ENCODE measurements around the gene ENTHD1.

The ENTHD1 gene, protein sequence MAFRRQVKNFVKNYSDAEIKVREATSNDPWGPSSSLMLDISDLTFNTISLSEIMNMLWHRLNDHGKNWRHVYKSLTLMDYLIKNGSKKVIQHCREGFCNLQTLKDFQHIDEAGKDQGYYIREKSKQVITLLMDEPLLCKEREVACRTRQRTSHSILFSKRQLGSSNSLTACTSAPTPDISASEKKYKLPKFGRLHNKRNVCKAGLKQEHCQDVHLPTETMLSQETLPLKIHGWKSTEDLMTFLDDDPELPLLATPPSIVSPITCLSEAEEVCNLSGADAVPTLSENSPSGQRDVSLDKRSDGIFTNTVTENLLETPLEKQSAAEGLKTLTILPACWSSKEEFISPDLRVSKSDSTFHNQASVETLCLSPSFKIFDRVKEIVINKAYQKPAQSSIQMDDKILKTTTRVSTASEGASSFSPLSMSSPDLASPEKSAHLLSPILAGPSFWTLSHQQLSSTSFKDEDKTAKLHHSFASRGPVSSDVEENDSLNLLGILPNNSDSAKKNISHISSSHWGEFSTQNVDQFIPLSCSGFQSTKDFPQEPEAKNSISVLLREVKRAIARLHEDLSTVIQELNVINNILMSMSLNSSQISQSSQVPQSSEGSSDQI

GRCh38 chr22:39893526-39893925, at the start of gene ENTHD1:
TSS of gene ENTHD1 (minus strand) at chr22:39893760. CDS start at chr22:39887748, 6,012 bp downstream.
- no peaks in the 10 kb centered on the region for H3K36me3 ChIP-seq (ENCODE audit: control insufficient read depth, insufficient read depth, low read length)
- H3K27me3 ChIP-seq (replicated peaks; ENCODE audit: control insufficient read depth, insufficient read depth, low read length): no peaks in the 10 kb centered on the region
- TF ChIP-seq, protein P1, sequence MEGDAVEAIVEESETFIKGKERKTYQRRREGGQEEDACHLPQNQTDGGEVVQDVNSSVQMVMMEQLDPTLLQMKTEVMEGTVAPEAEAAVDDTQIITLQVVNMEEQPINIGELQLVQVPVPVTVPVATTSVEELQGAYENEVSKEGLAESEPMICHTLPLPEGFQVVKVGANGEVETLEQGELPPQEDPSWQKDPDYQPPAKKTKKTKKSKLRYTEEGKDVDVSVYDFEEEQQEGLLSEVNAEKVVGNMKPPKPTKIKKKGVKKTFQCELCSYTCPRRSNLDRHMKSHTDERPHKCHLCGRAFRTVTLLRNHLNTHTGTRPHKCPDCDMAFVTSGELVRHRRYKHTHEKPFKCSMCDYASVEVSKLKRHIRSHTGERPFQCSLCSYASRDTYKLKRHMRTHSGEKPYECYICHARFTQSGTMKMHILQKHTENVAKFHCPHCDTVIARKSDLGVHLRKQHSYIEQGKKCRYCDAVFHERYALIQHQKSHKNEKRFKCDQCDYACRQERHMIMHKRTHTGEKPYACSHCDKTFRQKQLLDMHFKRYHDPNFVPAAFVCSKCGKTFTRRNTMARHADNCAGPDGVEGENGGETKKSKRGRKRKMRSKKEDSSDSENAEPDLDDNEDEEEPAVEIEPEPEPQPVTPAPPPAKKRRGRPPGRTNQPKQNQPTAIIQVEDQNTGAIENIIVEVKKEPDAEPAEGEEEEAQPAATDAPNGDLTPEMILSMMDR (IDR thresholded peaks at IDR 0.05; ENCODE audit: insufficient read depth, low read length, poor library complexity, severe bottlenecking): no peak
- no peak within 1 kb of the TSS for H3K4me3 ChIP-seq (replicated peaks; ENCODE audit: low read depth, low read length)
- no peak for DNase-seq (ENCODE audit: extremely low read depth, insufficient read length)

- Histone ChIP-seq H3K27me3 (replicated peaks; ENCODE audit: control insufficient read depth, insufficient read depth, low read length) (no peaks in the 10 kb centered on the region), H3K4me3 (replicated peaks; ENCODE audit: low read depth, low read length) (no peak overlapping the region), H3K36me3 (ENCODE audit: control insufficient read depth, insufficient read depth, low read length) (no peaks in the 10 kb centered on the region)
- no peak for DNase-seq (ENCODE audit: extremely low read depth, insufficient read length)
- TF ChIP-seq, protein P1 (IDR thresholded peaks at IDR 0.05; ENCODE audit: insufficient read depth, low read length, poor library complexity, severe bottlenecking): peak; percentile 35
These were observed 49.8 kb upstream of the ENTHD1 start for GRCh38 chr22:39943337-39943736.

DNA sequence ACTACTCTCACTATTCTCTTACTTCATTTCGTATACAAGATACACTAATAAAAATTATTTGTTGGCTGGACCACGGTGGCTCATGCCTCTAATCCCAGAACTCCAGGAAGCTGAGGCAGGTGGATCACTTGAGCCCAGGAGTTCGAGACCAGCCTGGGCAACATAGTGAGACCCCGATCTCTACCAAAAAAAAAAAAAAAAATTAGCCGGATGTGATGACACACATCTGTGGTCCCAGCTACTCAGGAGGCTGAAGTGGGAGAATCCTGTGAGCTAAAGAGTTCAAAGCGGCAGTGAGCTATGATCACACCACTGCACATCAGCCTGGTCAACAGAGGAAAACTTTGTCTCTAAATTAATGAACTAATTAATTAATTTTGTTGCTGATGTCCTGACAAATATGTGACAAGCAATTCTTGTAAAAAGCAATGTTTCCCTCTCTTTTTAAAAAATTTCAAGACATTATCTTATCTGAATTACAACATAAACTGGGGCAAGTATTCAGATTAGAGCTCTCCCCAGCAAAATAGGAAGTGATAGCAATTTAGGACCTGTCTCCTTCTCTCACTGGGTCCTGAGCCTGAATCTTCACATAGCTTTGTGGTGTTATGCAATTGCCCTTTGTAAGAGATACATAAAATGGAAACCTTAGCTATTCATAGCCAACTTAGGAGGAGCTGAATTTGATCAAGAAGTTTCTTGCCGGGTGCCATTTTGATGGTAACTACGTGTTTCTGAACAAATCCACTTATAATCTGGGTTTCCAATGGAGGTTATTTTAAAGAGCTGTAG, 49.1 kb upstream of the ENTHD1 start:
- no peak overlapping the region for H3K4me3 ChIP-seq (replicated peaks; ENCODE audit: low read depth, low read length)
- no peaks in the 10 kb centered on the region for H3K27me3 ChIP-seq (replicated peaks; ENCODE audit: control insufficient read depth, insufficient read depth, low read length)
- no peaks in the 10 kb centered on the region for H3K36me3 ChIP-seq (ENCODE audit: control insufficient read depth, insufficient read depth, low read length)
- TF ChIP-seq, protein P1 (IDR thresholded peaks at IDR 0.05; ENCODE audit: insufficient read depth, low read length, poor library complexity, severe bottlenecking): no peak
- no peak for DNase-seq (ENCODE audit: extremely low read depth, insufficient read length)

GRCh38 chr22:39941601-39942000, 48.0 kb upstream of the ENTHD1 start:
- H3K27me3 ChIP-seq (replicated peaks; ENCODE audit: control insufficient read depth, insufficient read depth, low read length): no peaks in the 10 kb centered on the region
- DNase-seq (ENCODE audit: extremely low read depth, insufficient read length): no peak

DNA sequence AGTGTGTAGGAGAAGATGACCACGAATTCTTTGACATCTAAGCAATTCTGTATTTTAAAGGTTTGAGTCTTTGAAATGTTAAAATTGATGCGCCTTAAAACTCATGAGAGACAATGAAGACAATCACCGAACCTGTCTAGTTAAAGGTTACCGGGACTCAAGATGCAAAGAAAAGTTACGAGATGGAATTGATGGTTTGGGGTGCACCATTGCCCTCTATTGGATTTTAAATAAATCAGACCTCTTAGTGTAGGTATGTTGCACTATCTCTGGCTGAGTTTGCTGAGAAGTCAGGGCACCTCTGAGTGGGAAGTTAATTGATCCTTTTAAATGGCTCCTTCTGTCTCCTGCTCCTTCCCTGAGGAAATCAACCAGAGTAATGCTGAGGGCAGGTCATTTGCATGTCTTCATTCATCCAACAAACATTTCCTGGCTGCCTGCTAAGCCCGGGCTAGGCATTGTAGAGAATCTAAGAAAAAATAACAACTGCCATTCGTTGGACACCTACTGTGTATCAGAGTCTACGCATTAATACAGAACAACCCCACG, 47.3 kb upstream of the ENTHD1 start:
- no peaks in the 10 kb centered on the region for H3K36me3 ChIP-seq (ENCODE audit: control insufficient read depth, insufficient read depth, low read length)
- TF ChIP-seq, protein P1 (IDR thresholded peaks at IDR 0.05; ENCODE audit: insufficient read depth, low read length, poor library complexity, severe bottlenecking): no peak
- no peaks in the 10 kb centered on the region for H3K27me3 ChIP-seq (replicated peaks; ENCODE audit: control insufficient read depth, insufficient read depth, low read length)
- DNase-seq (ENCODE audit: extremely low read depth, insufficient read length): no peak
- no peak overlapping the region for H3K4me3 ChIP-seq (replicated peaks; ENCODE audit: low read depth, low read length)

More at GRCh38 chr22:39941601-39942000, 48.0 kb upstream of the ENTHD1 start:
- no peaks in the 10 kb centered on the region for H3K36me3 ChIP-seq (ENCODE audit: control insufficient read depth, insufficient read depth, low read length)
- TF ChIP-seq, protein P1 (IDR thresholded peaks at IDR 0.05; ENCODE audit: insufficient read depth, low read length, poor library complexity, severe bottlenecking): no peak
- no peak overlapping the region for H3K4me3 ChIP-seq (replicated peaks; ENCODE audit: low read depth, low read length)

Measured in GM06990 (cell line).